Gastroesophageal sphincter (tissue), 3 donors: ENCODE measurements around the gene S1PR5.

Experiments
- POLR2AphosphoS5 ChIP-seq: sonication (generic); formaldehyde crosslinking; IDR thresholded peaks from one replicate; pipeline ENCODE4 v1.6.1; 2017; ENCODE audit warnings: antibody characterized with exemption
- TF ChIP-seq, protein P1 (sequence below), 4 experiments: fragments of 200-600 bp in 2 of 4; fragments of 450-650 bp in 2 of 4; sonication (generic) in 1 of 4; IDR thresholded peaks; one replicate each; pipeline ENCODE4 v1.5.1; 2017 to 2019; ENCODE audit warnings: antibody characterized with exemption in 4 of 4, mild to moderate bottlenecking in 2 of 4, moderate library complexity in 2 of 4

DNA sequence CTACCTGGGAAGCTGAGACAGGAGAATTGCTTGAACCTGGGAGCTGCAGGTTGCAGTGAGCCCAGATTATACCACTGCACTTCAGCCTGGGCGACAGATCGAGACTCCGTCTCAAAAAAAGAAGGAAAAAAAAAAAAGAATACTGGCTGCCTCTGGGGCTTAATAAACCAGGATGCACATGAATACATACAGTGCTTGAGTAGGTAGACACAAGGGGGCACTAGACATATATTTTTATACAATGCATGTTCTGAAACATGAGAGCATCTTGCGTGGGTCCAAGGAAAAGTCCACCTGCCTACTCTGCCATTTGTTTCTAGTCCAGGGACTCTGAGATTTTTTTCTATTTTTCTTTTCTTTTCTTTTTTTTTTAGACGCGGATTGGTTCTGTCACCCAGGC is 45.3 kb downstream of the S1PR5 start:
- TF ChIP-seq, protein P1, sequence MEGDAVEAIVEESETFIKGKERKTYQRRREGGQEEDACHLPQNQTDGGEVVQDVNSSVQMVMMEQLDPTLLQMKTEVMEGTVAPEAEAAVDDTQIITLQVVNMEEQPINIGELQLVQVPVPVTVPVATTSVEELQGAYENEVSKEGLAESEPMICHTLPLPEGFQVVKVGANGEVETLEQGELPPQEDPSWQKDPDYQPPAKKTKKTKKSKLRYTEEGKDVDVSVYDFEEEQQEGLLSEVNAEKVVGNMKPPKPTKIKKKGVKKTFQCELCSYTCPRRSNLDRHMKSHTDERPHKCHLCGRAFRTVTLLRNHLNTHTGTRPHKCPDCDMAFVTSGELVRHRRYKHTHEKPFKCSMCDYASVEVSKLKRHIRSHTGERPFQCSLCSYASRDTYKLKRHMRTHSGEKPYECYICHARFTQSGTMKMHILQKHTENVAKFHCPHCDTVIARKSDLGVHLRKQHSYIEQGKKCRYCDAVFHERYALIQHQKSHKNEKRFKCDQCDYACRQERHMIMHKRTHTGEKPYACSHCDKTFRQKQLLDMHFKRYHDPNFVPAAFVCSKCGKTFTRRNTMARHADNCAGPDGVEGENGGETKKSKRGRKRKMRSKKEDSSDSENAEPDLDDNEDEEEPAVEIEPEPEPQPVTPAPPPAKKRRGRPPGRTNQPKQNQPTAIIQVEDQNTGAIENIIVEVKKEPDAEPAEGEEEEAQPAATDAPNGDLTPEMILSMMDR (IDR thresholded peaks at IDR 0.05) = peak in 2 of 4 experiments; percentile 11 to 22
- TF ChIP-seq POLR2AphosphoS5 = no peak
